HepG2 (cell line): ENCODE data around the gene TSKU. TPM values are rescaled to one million over a fixed set of nuclear protein-coding genes. Genes with fewer than 3 reads are reported as not detected.

Source experiments
- ARNTL ChIP-seq: sonication (generic); formaldehyde crosslinking; IDR thresholded peaks from 2 replicates; pipeline ENCODE4 v1.4.0; 2020; ENCODE audit warnings: mild to moderate bottlenecking, missing genetic modification reagents
- ETV5 ChIP-seq: IDR thresholded peaks from 2 replicates; pipeline ENCODE4 v1.6.1; 2018; ENCODE audit warnings: missing biosample characterization, missing genetic modification reagents, inconsistent platforms, borderline replicate concordance
- GTF3A ChIP-seq: sonication (generic); formaldehyde crosslinking; conservative IDR thresholded peaks from 2 replicates; pipeline ENCODE4 v1.4.0; 2020; ENCODE audit warnings: mild to moderate bottlenecking, missing genetic modification reagents
- HOXA9 ChIP-seq: sonication (generic); formaldehyde crosslinking; IDR thresholded peaks from 2 replicates; pipeline ENCODE4 v1.8.1; 2022; ENCODE audit warnings: missing genetic modification reagents, mild to moderate bottlenecking, moderate library complexity, borderline replicate concordance
- HOXD1 ChIP-seq: sonication (generic); formaldehyde crosslinking; IDR thresholded peaks from 2 replicates; pipeline ENCODE4 v1.5.0; 2020; ENCODE audit warnings: missing genetic modification reagents
- PITX1 ChIP-seq: sonication (generic); formaldehyde crosslinking; IDR thresholded peaks from 2 replicates; pipeline ENCODE4 v1.5.1; 2020; ENCODE audit warnings: mild to moderate bottlenecking, missing genetic modification reagents
- RBM39 ChIP-seq: fragments of 200-400 bp; formaldehyde crosslinking; IDR thresholded peaks from one replicate; pipeline ENCODE4 v1.6.1; 2018; ENCODE audit warnings: antibody characterized with exemption, mild to moderate bottlenecking, low read depth, low read length; ENCODE audit not compliant: poor library complexity, severe bottlenecking
- RFXAP ChIP-seq: sonication (generic); formaldehyde crosslinking; IDR thresholded peaks from 2 replicates; pipeline ENCODE4 v1.4.0; 2020; ENCODE audit warnings: missing genetic modification reagents, borderline replicate concordance
- SCMH1 ChIP-seq: sonication (generic); formaldehyde crosslinking; IDR thresholded peaks from 2 replicates; pipeline ENCODE4 v1.9.0; 2021; ENCODE audit warnings: missing genetic modification reagents, mild to moderate bottlenecking, borderline replicate concordance
- SP4 ChIP-seq: sonication (generic); formaldehyde crosslinking; IDR thresholded peaks from 2 replicates; pipeline ENCODE4 v1.8.1; 2023; ENCODE audit warnings: mild to moderate bottlenecking, missing genetic modification reagents
- TBL1XR1 ChIP-seq: fragments of 150-350 bp; IDR thresholded peaks from 2 replicates; pipeline ENCODE4 v1.6.1; 2014; ENCODE audit warnings: borderline replicate concordance, low read length; ENCODE audit not compliant: partially characterized antibody
- ZNF558 ChIP-seq: sonication (generic); formaldehyde crosslinking; IDR thresholded peaks from 2 replicates; pipeline ENCODE4 v1.9.0; 2022; ENCODE audit warnings: mild to moderate bottlenecking, missing genetic modification reagents, borderline replicate concordance
- ZNF747 ChIP-seq: sonication (generic); formaldehyde crosslinking; IDR thresholded peaks from 2 replicates; pipeline ENCODE4 v1.8.1; 2023; ENCODE audit warnings: missing genetic modification reagents, mild to moderate bottlenecking, borderline replicate concordance
- polyA plus RNA-seq, 8 experiments: library from polyadenylated mRNA; depleted of rRNA in 3 of 8; stranded (reverse) in 7 of 8; unstranded in 1 of 8; fragments of >200 nt; fragmentation: Illumina TruSeq in 4 of 8; extraction: Trizol in 4 of 8; gene quantifications; 2 replicates each; pipeline versions ENCODE4 v1.2.1 to v1.2.3, GENCODE V29; 2011 to 2016; ENCODE audit warnings: low read depth in 4 of 8, missing spikeins in 1 of 8, mixed read lengths in 1 of 8; ENCODE audit not compliant: insufficient read depth in 1 of 8
- total RNA-seq, 5 experiments: library from RNA; depleted of rRNA; stranded (reverse); fragments of >200 nt; fragmentation: Illumina TruSeq; extraction: Trizol; gene quantifications; 2 replicates each; pipeline ENCODE4 v1.2.3, GENCODE V29; 2016; ENCODE audit warnings: low read depth in 1 of 5
- TF ChIP-seq, protein P1 (sequence below): sonication (generic); formaldehyde crosslinking; IDR thresholded peaks from 2 replicates; pipeline ENCODE4 v1.5.0; 2020; ENCODE audit warnings: mild to moderate bottlenecking, missing genetic modification reagents
- TF ChIP-seq, protein P2 (sequence below): IDR thresholded peaks from 2 replicates; pipeline ENCODE4 v1.6.1; 2016
- TF ChIP-seq, protein P3 (sequence below): sonication (generic); formaldehyde crosslinking; IDR thresholded peaks from 2 replicates; pipeline ENCODE4 v1.8.0; 2022; ENCODE audit warnings: mild to moderate bottlenecking, missing genetic modification reagents, moderate library complexity
- TF ChIP-seq, protein P4 (sequence below): sonication (generic); formaldehyde crosslinking; IDR thresholded peaks from 2 replicates; pipeline ENCODE4 v1.5.0; 2020; ENCODE audit warnings: missing genetic modification reagents
- TF ChIP-seq, protein P5 (sequence below): sonication (generic); formaldehyde crosslinking; IDR thresholded peaks from 2 replicates; pipeline ENCODE4 v1.4.0; 2020; ENCODE audit warnings: missing genetic modification reagents, borderline replicate concordance

TSKU gene
- total and polyA plus RNA-seq, 2 of the 13 experiments (the other 11 are each of a cell fraction or from before 2014, with no cell fraction given), result 20.3 to 21.4 TPM

DNA sequence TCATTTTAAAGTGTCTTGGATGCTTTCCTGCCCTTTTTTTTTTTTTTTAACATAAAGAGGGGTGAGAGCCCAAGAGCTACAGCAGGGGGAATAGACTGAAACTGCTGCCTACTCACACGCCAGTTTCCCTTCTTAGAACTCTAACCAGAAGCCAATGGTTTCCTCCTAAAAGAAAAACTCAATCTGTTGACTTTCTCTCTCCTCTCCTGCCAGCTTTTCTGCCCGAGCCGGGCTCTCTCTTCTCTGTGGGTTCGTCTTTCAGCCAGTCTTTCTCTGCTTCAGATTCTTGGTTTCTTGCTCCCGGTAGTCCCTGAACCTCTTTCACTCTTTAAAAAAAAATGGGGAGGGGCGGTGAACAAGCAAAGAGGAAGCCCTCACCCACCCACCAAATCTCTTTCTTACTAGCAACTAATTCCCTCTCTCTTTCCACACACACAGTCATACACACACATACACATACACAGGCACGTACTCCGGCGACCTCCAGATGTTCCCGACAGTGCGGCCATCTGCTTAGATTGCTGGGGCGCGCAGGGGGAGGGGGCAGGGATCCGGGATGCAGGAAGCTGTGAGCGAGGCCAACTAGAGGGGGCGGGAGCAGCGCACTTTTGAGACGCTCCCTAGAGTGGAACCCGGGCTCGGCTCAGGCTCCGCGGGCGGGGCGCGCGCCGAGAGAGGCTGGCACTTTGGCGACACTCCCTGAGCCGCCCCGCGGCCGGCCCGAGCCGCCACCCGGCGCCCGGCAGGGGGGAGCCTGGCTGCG lies 444 bp upstream of the TSKU start (continued):
- TF ChIP-seq GTF3A, result no peak
- no peak for TF ChIP-seq HOXD1 (CRISPR knock-in tag)
- TF ChIP-seq SCMH1 (CRISPR knock-in tag), result no peak
- no peak for TF ChIP-seq PITX1 (CRISPR knock-in tag)
- no peak for TF ChIP-seq TBL1XR1
- TF ChIP-seq ZNF747 (CRISPR knock-in tag), result no peak
- peak; percentile 58; the same call in 1 of the 2 replicates for TF ChIP-seq ETV5 (CRISPR knock-in tag)
- peak; percentile 85; the same call in 1 of the 2 replicates for TF ChIP-seq ZNF558 (CRISPR knock-in tag)
- no peak for TF ChIP-seq RFXAP (CRISPR knock-in tag)
- TF ChIP-seq SP4, result peak; percentile 20; the same call in 1 of the 2 replicates
- no peak for TF ChIP-seq HOXA9 (CRISPR knock-in tag)
- TF ChIP-seq RBM39, result no peak
- TF ChIP-seq ARNTL, result no peak
- TF ChIP-seq, protein P1, sequence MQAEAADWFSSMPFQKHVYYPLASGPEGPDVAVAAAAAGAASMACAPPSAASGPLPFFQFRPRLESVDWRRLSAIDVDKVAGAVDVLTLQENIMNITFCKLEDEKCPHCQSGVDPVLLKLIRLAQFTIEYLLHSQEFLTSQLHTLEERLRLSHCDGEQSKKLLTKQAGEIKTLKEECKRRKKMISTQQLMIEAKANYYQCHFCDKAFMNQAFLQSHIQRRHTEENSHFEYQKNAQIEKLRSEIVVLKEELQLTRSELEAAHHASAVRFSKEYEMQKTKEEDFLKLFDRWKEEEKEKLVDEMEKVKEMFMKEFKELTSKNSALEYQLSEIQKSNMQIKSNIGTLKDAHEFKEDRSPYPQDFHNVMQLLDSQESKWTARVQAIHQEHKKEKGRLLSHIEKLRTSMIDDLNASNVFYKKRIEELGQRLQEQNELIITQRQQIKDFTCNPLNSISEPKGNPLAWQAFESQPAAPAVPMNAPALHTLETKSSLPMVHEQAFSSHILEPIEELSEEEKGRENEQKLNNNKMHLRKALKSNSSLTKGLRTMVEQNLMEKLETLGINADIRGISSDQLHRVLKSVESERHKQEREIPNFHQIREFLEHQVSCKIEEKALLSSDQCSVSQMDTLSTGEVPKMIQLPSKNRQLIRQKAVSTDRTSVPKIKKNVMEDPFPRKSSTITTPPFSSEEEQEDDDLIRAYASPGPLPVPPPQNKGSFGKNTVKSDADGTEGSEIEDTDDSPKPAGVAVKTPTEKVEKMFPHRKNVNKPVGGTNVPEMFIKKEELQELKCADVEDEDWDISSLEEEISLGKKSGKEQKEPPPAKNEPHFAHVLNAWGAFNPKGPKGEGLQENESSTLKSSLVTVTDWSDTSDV (CRISPR knock-in tag), result no peak; the same call in 1 of the 2 replicates
- TF ChIP-seq, protein P2, sequence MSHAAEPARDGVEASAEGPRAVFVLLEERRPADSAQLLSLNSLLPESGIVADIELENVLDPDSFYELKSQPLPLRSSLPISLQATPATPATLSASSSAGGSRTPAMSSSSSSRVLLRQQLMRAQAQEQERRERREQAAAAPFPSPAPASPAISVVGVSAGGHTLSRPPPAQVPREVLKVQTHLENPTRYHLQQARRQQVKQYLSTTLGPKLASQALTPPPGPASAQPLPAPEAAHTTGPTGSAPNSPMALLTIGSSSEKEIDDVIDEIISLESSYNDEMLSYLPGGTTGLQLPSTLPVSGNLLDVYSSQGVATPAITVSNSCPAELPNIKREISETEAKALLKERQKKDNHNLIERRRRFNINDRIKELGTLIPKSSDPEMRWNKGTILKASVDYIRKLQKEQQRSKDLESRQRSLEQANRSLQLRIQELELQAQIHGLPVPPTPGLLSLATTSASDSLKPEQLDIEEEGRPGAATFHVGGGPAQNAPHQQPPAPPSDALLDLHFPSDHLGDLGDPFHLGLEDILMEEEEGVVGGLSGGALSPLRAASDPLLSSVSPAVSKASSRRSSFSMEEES, result peak; percentile 42; the same call in 1 of the 2 replicates
- TF ChIP-seq, protein P3, sequence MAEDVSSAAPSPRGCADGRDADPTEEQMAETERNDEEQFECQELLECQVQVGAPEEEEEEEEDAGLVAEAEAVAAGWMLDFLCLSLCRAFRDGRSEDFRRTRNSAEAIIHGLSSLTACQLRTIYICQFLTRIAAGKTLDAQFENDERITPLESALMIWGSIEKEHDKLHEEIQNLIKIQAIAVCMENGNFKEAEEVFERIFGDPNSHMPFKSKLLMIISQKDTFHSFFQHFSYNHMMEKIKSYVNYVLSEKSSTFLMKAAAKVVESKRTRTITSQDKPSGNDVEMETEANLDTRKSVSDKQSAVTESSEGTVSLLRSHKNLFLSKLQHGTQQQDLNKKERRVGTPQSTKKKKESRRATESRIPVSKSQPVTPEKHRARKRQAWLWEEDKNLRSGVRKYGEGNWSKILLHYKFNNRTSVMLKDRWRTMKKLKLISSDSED (CRISPR knock-in tag), result no peak
- TF ChIP-seq, protein P4, sequence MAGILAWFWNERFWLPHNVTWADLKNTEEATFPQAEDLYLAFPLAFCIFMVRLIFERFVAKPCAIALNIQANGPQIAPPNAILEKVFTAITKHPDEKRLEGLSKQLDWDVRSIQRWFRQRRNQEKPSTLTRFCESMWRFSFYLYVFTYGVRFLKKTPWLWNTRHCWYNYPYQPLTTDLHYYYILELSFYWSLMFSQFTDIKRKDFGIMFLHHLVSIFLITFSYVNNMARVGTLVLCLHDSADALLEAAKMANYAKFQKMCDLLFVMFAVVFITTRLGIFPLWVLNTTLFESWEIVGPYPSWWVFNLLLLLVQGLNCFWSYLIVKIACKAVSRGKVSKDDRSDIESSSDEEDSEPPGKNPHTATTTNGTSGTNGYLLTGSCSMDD (CRISPR knock-in tag), result no peak
- TF ChIP-seq, protein P5, sequence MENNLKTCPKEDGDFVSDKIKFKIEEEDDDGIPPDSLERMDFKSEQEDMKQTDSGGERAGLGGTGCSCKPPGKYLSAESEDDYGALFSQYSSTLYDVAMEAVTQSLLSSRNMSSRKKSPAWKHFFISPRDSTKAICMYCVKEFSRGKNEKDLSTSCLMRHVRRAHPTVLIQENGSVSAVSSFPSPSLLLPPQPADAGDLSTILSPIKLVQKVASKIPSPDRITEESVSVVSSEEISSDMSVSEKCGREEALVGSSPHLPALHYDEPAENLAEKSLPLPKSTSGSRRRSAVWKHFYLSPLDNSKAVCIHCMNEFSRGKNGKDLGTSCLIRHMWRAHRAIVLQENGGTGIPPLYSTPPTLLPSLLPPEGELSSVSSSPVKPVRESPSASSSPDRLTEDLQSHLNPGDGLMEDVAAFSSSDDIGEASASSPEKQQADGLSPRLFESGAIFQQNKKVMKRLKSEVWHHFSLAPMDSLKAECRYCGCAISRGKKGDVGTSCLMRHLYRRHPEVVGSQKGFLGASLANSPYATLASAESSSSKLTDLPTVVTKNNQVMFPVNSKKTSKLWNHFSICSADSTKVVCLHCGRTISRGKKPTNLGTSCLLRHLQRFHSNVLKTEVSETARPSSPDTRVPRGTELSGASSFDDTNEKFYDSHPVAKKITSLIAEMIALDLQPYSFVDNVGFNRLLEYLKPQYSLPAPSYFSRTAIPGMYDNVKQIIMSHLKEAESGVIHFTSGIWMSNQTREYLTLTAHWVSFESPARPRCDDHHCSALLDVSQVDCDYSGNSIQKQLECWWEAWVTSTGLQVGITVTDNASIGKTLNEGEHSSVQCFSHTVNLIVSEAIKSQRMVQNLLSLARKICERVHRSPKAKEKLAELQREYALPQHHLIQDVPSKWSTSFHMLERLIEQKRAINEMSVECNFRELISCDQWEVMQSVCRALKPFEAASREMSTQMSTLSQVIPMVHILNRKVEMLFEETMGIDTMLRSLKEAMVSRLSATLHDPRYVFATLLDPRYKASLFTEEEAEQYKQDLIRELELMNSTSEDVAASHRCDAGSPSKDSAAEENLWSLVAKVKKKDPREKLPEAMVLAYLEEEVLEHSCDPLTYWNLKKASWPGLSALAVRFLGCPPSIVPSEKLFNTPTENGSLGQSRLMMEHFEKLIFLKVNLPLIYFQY (CRISPR knock-in tag), result peak; percentile 33; the same call in 1 of the 2 replicates
